ENCODE results near the gene CMKLR1.

The CMKLR1 gene

GRCh38 chr12:108260039-108260438, 79.1 kb downstream of the CMKLR1 start:
- Histone ChIP-seq H3K79me2 (ENCODE audit: insufficient read depth, low read length) (no peaks in the 10 kb centered on the region), H3F3A (ENCODE audit: insufficient read depth, low read length) (no peaks in the 10 kb centered on the region), H3K4me3 (ENCODE audit: low read depth, low read length, poor library complexity, severe bottlenecking) (no peak overlapping the region), H3K9me3 (ENCODE audit: low read length) (no peaks in the 10 kb centered on the region), H3K27me3 (ENCODE audit: insufficient read depth, low read length) (no peaks in the 10 kb centered on the region), H3K36me3 (ENCODE audit: insufficient read depth, low read length) (no peaks in the 10 kb centered on the region), H3K4me2 (ENCODE audit: low read length) (no peak overlapping the region), H4K20me1 (ENCODE audit: insufficient read depth, low read length) (no peaks in the 10 kb centered on the region), H3K9me2 (ENCODE audit: low read depth, low read length) (no peaks in the 10 kb centered on the region), H3K9ac (ENCODE audit: low read length) (no peak overlapping the region), H2AFZ (ENCODE audit: low read length) (no peak overlapping the region), H3K4me1 (ENCODE audit: insufficient read depth, low read length, severe bottlenecking) (no peaks in the 10 kb centered on the region), H3K27ac (ENCODE audit: low read depth, low read length, poor library complexity, severe bottlenecking) (no peak overlapping the region)
- TF ChIP-seq EZH2 (IDR thresholded peaks at IDR 0.05; ENCODE audit: borderline replicate concordance, low read length): no peak
- TF ChIP-seq CTCF (IDR thresholded peaks at IDR 0.05; ENCODE audit: low read length): no peak

- Histone ChIP-seq H3F3A (ENCODE audit: insufficient read depth, low read length) (no peaks in the 10 kb centered on the region), H3K4me1 (ENCODE audit: insufficient read depth, low read length, severe bottlenecking) (no peaks in the 10 kb centered on the region), H2AFZ (ENCODE audit: low read length) (no peak overlapping the region), H3K9ac (ENCODE audit: low read length) (no peak overlapping the region), H3K4me2 (ENCODE audit: low read length) (no peak overlapping the region), H3K4me3 (ENCODE audit: low read depth, low read length, poor library complexity, severe bottlenecking) (no peak overlapping the region), H4K20me1 (ENCODE audit: insufficient read depth, low read length) (no peaks in the 10 kb centered on the region), H3K27ac (ENCODE audit: low read depth, low read length, poor library complexity, severe bottlenecking) (no peak overlapping the region), H3K9me3 (ENCODE audit: low read length) (no peaks in the 10 kb centered on the region), H3K9me2 (ENCODE audit: low read depth, low read length) (no peaks in the 10 kb centered on the region), H3K79me2 (ENCODE audit: insufficient read depth, low read length) (no peaks in the 10 kb centered on the region), H3K27me3 (ENCODE audit: insufficient read depth, low read length) (no peaks in the 10 kb centered on the region), H3K36me3 (ENCODE audit: insufficient read depth, low read length) (no peaks in the 10 kb centered on the region)
- TF ChIP-seq CTCF (IDR thresholded peaks at IDR 0.05; ENCODE audit: low read length) (no peak), EZH2 (IDR thresholded peaks at IDR 0.05; ENCODE audit: borderline replicate concordance, low read length) (no peak)
Observed at GRCh38 chr12:108257610-108258106, 81.5 kb downstream of the CMKLR1 start.

GRCh38 chr12:108257004-108257403, 82.1 kb downstream of the CMKLR1 start:
- no peak for TF ChIP-seq EZH2 (IDR thresholded peaks at IDR 0.05; ENCODE audit: borderline replicate concordance, low read length)
- TF ChIP-seq CTCF (IDR thresholded peaks at IDR 0.05; ENCODE audit: low read length): no peak
- Histone ChIP-seq H4K20me1 (ENCODE audit: insufficient read depth, low read length) (no peaks in the 10 kb centered on the region), H3K4me1 (ENCODE audit: insufficient read depth, low read length, severe bottlenecking) (no peaks in the 10 kb centered on the region), H3K9me3 (ENCODE audit: low read length) (no peaks in the 10 kb centered on the region), H3K36me3 (ENCODE audit: insufficient read depth, low read length) (no peaks in the 10 kb centered on the region), H3K4me2 (ENCODE audit: low read length) (no peak overlapping the region), H3K9ac (ENCODE audit: low read length) (no peak overlapping the region), H3K27ac (ENCODE audit: low read depth, low read length, poor library complexity, severe bottlenecking) (no peak overlapping the region), H3K79me2 (ENCODE audit: insufficient read depth, low read length) (no peaks in the 10 kb centered on the region), H3K27me3 (ENCODE audit: insufficient read depth, low read length) (no peaks in the 10 kb centered on the region), H3F3A (ENCODE audit: insufficient read depth, low read length) (no peaks in the 10 kb centered on the region), H3K4me3 (ENCODE audit: low read depth, low read length, poor library complexity, severe bottlenecking) (no peak overlapping the region), H3K9me2 (ENCODE audit: low read depth, low read length) (no peaks in the 10 kb centered on the region), H2AFZ (ENCODE audit: low read length) (no peak overlapping the region)
